ENCODE results near the gene FAM83G. TPM values are rescaled to one million over a fixed set of nuclear protein-coding genes. Genes with fewer than 3 reads are reported as not detected.
"Not testable (repeated sequence)": the region's sequence is repeated elsewhere in the genome, so short reads cannot be mapped to it uniquely, and the experiment has no call there.

The FAM83G gene
- total RNA-seq, 1 experiment from 2014 or later: 31.4 TPM

- no peak for TF ChIP-seq ETV6 (CRISPR knock-in tag; IDR thresholded peaks at IDR 0.05)
- TF ChIP-seq MAX (CRISPR knock-in tag; IDR thresholded peaks at IDR 0.05): no peak
Measured at GRCh38 chr17:18956581-18956980, 48.0 kb downstream of the FAM83G start (continued).

GRCh38 chr17:18956021-18956420 is 48.5 kb downstream of the FAM83G start:
- POLR2A ChIA-PET; CTCF ChIA-PET; DNase-seq (ENCODE audit: low spot score); ATAC-seq; H3K27ac Mint-ChIP-seq; H3K27me3 Mint-ChIP-seq (ENCODE audit: low read depth); H3K9me3 Mint-ChIP-seq; H3K4me3 Mint-ChIP-seq; H3K36me3 Mint-ChIP-seq; H3K4me1 Mint-ChIP-seq: not testable (repeated sequence)

- DNase-seq (ENCODE audit: low spot score): no peak
- ChIA-PET POLR2A (no interaction called here), CTCF (no interaction called here)
- Mint-ChIP-seq H3K27ac (no peak overlapping the region), H3K9me3 (no peaks in the 10 kb centered on the region), H3K4me1 (no peaks in the 10 kb centered on the region), H3K4me3 (no peak overlapping the region), H3K36me3 (no peaks in the 10 kb centered on the region), H3K27me3 (ENCODE audit: low read depth) (no peaks in the 10 kb centered on the region)
- no peak for ATAC-seq
- TF ChIP-seq TEAD4 (CRISPR knock-in tag; IDR thresholded peaks at IDR 0.05): no peak
- TF ChIP-seq STAT6 (CRISPR knock-in tag; conservative IDR thresholded peaks at IDR 0.05; ENCODE audit: low read depth): no peak
- no peak for TF ChIP-seq NR2C2 (CRISPR knock-in tag; IDR thresholded peaks at IDR 0.05)
Measured at GRCh38 chr17:18955009-18955408, 49.6 kb downstream of the FAM83G start.

- CTCF ChIA-PET: no interaction called here
- no peak for ATAC-seq
- no peaks in the 10 kb centered on the region for H3K4me1 Mint-ChIP-seq
- TF ChIP-seq ZNF425 (CRISPR knock-in tag; conservative IDR thresholded peaks at IDR 0.05): no peak
- no peak for TF ChIP-seq MYBL2 (CRISPR knock-in tag; IDR thresholded peaks at IDR 0.05)
- no peak for TF ChIP-seq KAT7 (CRISPR knock-in tag; IDR thresholded peaks at IDR 0.05; ENCODE audit: borderline replicate concordance)
- no peak for TF ChIP-seq GABPB1 (CRISPR knock-in tag; IDR thresholded peaks at IDR 0.05)
- no peak for TF ChIP-seq ESRRA (CRISPR knock-in tag; IDR thresholded peaks at IDR 0.05; ENCODE audit: borderline replicate concordance)
- no peak for TF ChIP-seq MLX (CRISPR knock-in tag; IDR thresholded peaks at IDR 0.05)
- TF ChIP-seq NFYB (CRISPR knock-in tag; conservative IDR thresholded peaks at IDR 0.05; ENCODE audit: low read depth): no peak
- no peak for TF ChIP-seq ZMAT4 (CRISPR knock-in tag; IDR thresholded peaks at IDR 0.05)
- TF ChIP-seq FOXJ3 (CRISPR knock-in tag; IDR thresholded peaks at IDR 0.05; ENCODE audit: borderline replicate concordance): no peak
- no peak for TF ChIP-seq ERG (CRISPR knock-in tag; IDR thresholded peaks at IDR 0.05)
- H3K4me3 Mint-ChIP-seq: no peak overlapping the region
- no peak overlapping the region for H3K27ac Mint-ChIP-seq
- H3K27me3 Mint-ChIP-seq (ENCODE audit: low read depth): no peaks in the 10 kb centered on the region
- POLR2A ChIA-PET: no interaction called here
- no peaks in the 10 kb centered on the region for H3K9me3 Mint-ChIP-seq
- DNase-seq (ENCODE audit: low spot score): no peak
- no peaks in the 10 kb centered on the region for H3K36me3 Mint-ChIP-seq
Measured at GRCh38 chr17:18954321-18954720, 50.2 kb downstream of the FAM83G start.
